RWPE2 (cell line): ENCODE data around the gene ARL4C.

Source experiments
- ATAC-seq: fragments of 200-7000 bp; cut with Tn5 transposase; 3 replicates; pipeline ENCODE4 v1.9.1; 2021; ENCODE audit warnings: low read depth
- DNase-seq: peaks from one replicate; pipeline ENCODE4 v3.0.0-alpha.2; 2020; ENCODE audit warnings: low spot score
- H3K27ac ChIP-seq: fragments of 450-650 bp; 2 replicates; pipeline ENCODE4 v1.5.1; 2017; ENCODE audit warnings: mild to moderate bottlenecking; ENCODE audit not compliant: poor library complexity, severe bottlenecking
- H3K27me3 ChIP-seq: fragments of 250-450 bp; sonication (Bioruptor Pico); 2 replicates; pipeline ENCODE4 v1.5.1; 2021; ENCODE audit warnings: mild to moderate bottlenecking, moderate library complexity; ENCODE audit not compliant: insufficient read depth, poor library complexity, severe bottlenecking
- H3K36me3 ChIP-seq: fragments of 250-450 bp; sonication (Bioruptor Pico); 2 replicates; pipeline ENCODE4 v1.5.1; 2020; ENCODE audit warnings: low read depth, mild to moderate bottlenecking, moderate library complexity
- H3K4me1 ChIP-seq: fragments of 250-450 bp; sonication (Bioruptor Pico); 2 replicates; pipeline ENCODE4 v1.5.1; 2021; ENCODE audit warnings: mild to moderate bottlenecking, moderate library complexity; ENCODE audit not compliant: insufficient read depth, poor library complexity, severe bottlenecking
- H3K4me3 ChIP-seq: fragments of 250-450 bp; sonication (Bioruptor Pico); 2 replicates; pipeline ENCODE4 v1.5.1; 2021; ENCODE audit warnings: mild to moderate bottlenecking, moderate library complexity; ENCODE audit not compliant: severe bottlenecking
- H3K9me3 ChIP-seq: fragments of 250-450 bp; sonication (Bioruptor Pico); 2 replicates; pipeline ENCODE4 v1.5.1; 2021; ENCODE audit warnings: mild to moderate bottlenecking, moderate library complexity; ENCODE audit not compliant: severe bottlenecking
- TF ChIP-seq, protein P1 (sequence below): fragments of 450-650 bp; IDR thresholded peaks from one replicate; pipeline ENCODE4 v1.5.1; 2017; ENCODE audit warnings: mild to moderate bottlenecking, moderate library complexity; ENCODE audit not compliant: poor library complexity, severe bottlenecking

ARL4C gene

DNA sequence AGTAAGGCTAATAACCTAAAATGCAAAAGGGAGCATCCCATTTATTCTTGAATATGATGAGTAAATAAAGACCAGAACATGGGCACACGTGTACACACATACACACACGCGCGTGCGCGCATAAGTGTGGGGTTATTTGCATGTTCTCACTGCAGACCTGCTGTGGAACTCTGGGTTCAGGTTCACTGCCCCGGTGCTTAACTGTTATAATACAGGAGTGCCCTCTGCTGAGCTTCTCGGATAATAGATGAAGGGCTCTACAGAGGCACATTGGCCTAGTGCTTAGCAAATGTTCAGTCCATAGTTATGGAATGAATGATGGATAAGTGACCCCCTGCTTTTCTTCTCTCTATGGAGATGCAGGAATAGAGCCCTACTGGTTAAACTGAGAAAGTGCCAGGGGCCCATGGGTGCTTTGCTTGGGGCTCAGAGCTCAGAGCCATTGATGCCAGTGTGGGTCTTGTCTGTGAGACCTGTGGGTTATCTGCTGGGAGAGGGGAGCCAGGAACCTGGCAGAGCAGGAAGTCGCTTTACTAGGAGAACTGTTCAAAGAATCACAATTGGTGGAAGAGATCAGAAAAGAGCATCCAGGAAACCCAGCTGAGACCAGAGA is 3.6 kb upstream of the ARL4C start:
- DNase-seq: no peak
- TF ChIP-seq, protein P1, sequence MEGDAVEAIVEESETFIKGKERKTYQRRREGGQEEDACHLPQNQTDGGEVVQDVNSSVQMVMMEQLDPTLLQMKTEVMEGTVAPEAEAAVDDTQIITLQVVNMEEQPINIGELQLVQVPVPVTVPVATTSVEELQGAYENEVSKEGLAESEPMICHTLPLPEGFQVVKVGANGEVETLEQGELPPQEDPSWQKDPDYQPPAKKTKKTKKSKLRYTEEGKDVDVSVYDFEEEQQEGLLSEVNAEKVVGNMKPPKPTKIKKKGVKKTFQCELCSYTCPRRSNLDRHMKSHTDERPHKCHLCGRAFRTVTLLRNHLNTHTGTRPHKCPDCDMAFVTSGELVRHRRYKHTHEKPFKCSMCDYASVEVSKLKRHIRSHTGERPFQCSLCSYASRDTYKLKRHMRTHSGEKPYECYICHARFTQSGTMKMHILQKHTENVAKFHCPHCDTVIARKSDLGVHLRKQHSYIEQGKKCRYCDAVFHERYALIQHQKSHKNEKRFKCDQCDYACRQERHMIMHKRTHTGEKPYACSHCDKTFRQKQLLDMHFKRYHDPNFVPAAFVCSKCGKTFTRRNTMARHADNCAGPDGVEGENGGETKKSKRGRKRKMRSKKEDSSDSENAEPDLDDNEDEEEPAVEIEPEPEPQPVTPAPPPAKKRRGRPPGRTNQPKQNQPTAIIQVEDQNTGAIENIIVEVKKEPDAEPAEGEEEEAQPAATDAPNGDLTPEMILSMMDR: peak; percentile 86
- no peaks in the 10 kb centered on the region for H3K9me3 ChIP-seq
- H3K27me3 ChIP-seq: no peaks in the 10 kb centered on the region
- peak; percentile 40; the same call in 2 of the 3 replicates for ATAC-seq
- H3K36me3 ChIP-seq: peaks cover 2% of the 10 kb centered on the region
- H3K27ac ChIP-seq: no peak overlapping the region
- H3K4me3 ChIP-seq: no peak overlapping the region
- H3K4me1 ChIP-seq: peaks cover 11% of the 10 kb centered on the region

DNA sequence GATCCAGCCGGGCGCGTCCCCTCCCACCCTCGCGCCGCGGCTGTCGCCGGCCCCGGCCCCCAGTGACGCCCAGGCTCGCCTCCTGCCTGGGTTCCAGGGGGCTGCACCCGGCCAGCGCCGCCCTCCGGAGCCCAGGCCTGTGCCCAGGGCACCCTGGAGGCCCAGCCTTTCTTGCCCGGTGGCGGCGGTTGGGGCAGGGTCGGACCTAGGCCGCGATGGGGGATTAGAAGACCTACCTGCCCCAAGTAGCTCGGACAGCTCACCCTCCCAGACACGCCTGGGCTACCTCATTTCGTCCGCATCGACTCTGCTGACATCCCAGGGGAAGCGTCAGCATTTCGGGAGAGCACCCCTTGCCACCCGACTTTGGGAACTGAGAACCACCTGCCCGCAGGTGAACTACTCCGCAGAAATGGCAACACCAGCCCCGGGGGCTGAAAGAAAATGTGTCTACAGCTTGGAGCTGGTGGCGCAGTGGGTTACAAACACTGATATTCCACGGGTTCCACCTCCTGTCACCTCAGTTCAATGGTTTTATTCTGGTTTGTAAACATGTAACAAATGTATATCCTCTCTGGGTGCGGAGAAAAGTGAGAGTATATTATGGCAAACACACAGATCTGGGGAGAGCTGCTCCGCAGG is 834 bp upstream of the ARL4C start:
- Histone ChIP-seq H3K27ac (peak overlapping the region; percentile 80), H3K4me1 (peaks cover 15% of the 10 kb centered on the region), H3K36me3 (peaks cover 27% of the 10 kb centered on the region), H3K9me3 (no peaks in the 10 kb centered on the region), H3K27me3 (no peaks in the 10 kb centered on the region), H3K4me3 (peak overlapping the region; percentile 28)
- ATAC-seq: no peak
- TF ChIP-seq, protein P1: no peak
- no peak for DNase-seq

DNA sequence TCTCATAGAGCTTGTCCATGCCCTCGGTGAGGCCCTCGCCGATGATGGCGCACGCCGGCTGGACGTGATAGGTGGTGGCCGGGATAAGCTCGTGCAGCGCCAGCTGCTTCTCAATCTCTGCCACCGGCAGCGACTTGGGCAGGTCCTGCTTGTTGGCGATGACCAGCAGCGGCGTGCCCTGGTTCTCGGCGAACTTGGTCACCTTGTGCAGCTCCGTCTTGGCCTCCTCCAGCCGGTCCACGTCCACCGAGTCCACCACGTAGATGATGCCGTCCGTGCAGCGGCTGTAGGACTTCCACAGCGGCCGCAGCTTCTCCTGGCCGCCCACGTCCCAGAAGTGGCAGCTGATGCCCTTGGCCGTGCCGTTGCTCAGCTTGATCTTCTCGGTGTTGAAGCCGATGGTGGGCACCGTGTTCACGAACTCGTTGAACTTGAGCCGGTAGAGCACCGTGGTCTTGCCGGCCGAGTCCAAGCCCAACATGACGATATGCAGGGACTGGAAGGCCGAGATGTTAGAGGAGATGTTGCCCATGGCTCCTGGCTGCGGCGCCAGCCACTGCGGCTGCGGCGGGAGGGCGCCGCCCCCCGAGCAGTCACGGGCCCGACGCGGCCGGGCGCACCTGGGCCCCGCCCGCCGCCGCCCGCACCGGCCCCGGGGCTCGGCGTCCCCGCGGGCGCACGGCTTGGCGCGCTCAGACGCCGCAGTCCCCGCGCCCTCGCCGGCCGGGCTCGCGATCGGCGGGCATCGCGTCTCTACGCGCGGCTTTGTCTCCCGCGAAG is 636 bp downstream of the ARL4C start:
- TF ChIP-seq, protein P1: peak; percentile 23
- no peaks in the 10 kb centered on the region for H3K27me3 ChIP-seq
- DNase-seq (no peak), ATAC-seq (peak; percentile 37; the same call in 2 of the 3 replicates)
- peaks cover 8% of the 10 kb centered on the region for H3K4me1 ChIP-seq
- no peaks in the 10 kb centered on the region for H3K9me3 ChIP-seq
- H3K27ac ChIP-seq: peak overlapping the region; percentile 80
- peaks cover 41% of the 10 kb centered on the region for H3K36me3 ChIP-seq
- peak overlapping the region; percentile 99 for H3K4me3 ChIP-seq

- ATAC-seq (peak; percentile 13; the same call in 1 of the 3 replicates), DNase-seq (no peak)
- H3K4me3 ChIP-seq: peak overlapping the region; percentile 99
- no peaks in the 10 kb centered on the region for H3K27me3 ChIP-seq
- TF ChIP-seq, protein P1: no peak
- peaks cover 41% of the 10 kb centered on the region for H3K36me3 ChIP-seq
- no peaks in the 10 kb centered on the region for H3K9me3 ChIP-seq
- H3K27ac ChIP-seq: peak overlapping the region; percentile 80
- H3K4me1 ChIP-seq: peaks cover 8% of the 10 kb centered on the region
Measured at GRCh38 chr2:234495251-234496054, 1.4 kb downstream of the ARL4C start.
